ENCODE results near the gene TRIM8. TPM values are rescaled to one million over a fixed set of nuclear protein-coding genes. Genes with fewer than 3 reads are reported as not detected.

Gene TRIM8
- total RNA-seq, 1 experiment from 2014 or later: 61.4 TPM

GRCh38 chr10:102635377-102635776 is 8.9 kb upstream of the TRIM8 start:
- intact Hi-C loops (cut with micrococcal nuclease): no loop called here
- POLR2A ChIA-PET (ENCODE audit: unreplicated experiment): no interaction called here
- CTCF ChIA-PET: no interaction called here
- Histone ChIP-seq H3K9me2 (replicated peaks; ENCODE audit: low read length) (no peaks in the 10 kb centered on the region), H3K4me3 (ENCODE audit: low read length) (no peak overlapping the region), H3K4me2 (ENCODE audit: low read length) (no peak overlapping the region), H3K27me3 (ENCODE audit: low read length) (no peaks in the 10 kb centered on the region), H3K9me3 (ENCODE audit: low read length) (no peaks in the 10 kb centered on the region), H3K36me3 (ENCODE audit: low read depth, low read length) (no peaks in the 10 kb centered on the region), H3K79me2 (ENCODE audit: low read length) (no peaks in the 10 kb centered on the region), H3K9ac (ENCODE audit: low read length) (no peak overlapping the region), H4K20me1 (ENCODE audit: low read length) (no peaks in the 10 kb centered on the region), H2AFZ (ENCODE audit: low read length) (no peak overlapping the region), H3K27ac (ENCODE audit: low read length) (no peak overlapping the region), H3F3A (ENCODE audit: low read length, unreplicated experiment) (no peaks in the 10 kb centered on the region), H3K4me1 (ENCODE audit: insufficient read depth, low read length) (peaks cover 37% of the 10 kb centered on the region)
- BruUV-seq (replicated peaks): no TSS peak
- no peak for ATAC-seq
- TF ChIP-seq EZH2 (IDR thresholded peaks at IDR 0.05; ENCODE audit: low read length, unreplicated experiment) (no peak), CTCF (conservative IDR thresholded peaks at IDR 0.05; ENCODE audit: low read depth, low read length) (no peak), EZH2phosphoT487 (IDR thresholded peaks at IDR 0.05; ENCODE audit: borderline replicate concordance, low read length) (no peak)
- DNase-seq: no peak

GRCh38 chr10:102639537-102639936 is 4.7 kb upstream of the TRIM8 start:
- no TSS peak for BruUV-seq (replicated peaks)
- no peak overlapping the region for H3K4me2 ChIP-seq (ENCODE audit: low read length)
- no peak overlapping the region for H3K4me3 ChIP-seq (ENCODE audit: low read length)
- no peaks in the 10 kb centered on the region for H3F3A ChIP-seq (ENCODE audit: low read length, unreplicated experiment)
- DNase-seq: no peak
- H3K9me2 ChIP-seq (replicated peaks; ENCODE audit: low read length): no peaks in the 10 kb centered on the region
- ChIA-PET CTCF (no interaction called here), POLR2A (ENCODE audit: unreplicated experiment) (no interaction called here)
- no peaks in the 10 kb centered on the region for H3K9me3 ChIP-seq (ENCODE audit: low read length)
- H3K4me1 ChIP-seq (ENCODE audit: insufficient read depth, low read length): peaks cover 10% of the 10 kb centered on the region
- H3K27me3 ChIP-seq (ENCODE audit: low read length): no peaks in the 10 kb centered on the region
- H4K20me1 ChIP-seq (ENCODE audit: low read length): no peaks in the 10 kb centered on the region
- no peak overlapping the region for H3K27ac ChIP-seq (ENCODE audit: low read length)
- no peak overlapping the region for H3K9ac ChIP-seq (ENCODE audit: low read length)
- TF ChIP-seq CTCF (conservative IDR thresholded peaks at IDR 0.05; ENCODE audit: low read depth, low read length) (no peak), EZH2 (IDR thresholded peaks at IDR 0.05; ENCODE audit: low read length, unreplicated experiment) (no peak), EZH2phosphoT487 (IDR thresholded peaks at IDR 0.05; ENCODE audit: borderline replicate concordance, low read length) (no peak)
- no peak overlapping the region for H2AFZ ChIP-seq (ENCODE audit: low read length)
- ATAC-seq: no peak
- no peaks in the 10 kb centered on the region for H3K36me3 ChIP-seq (ENCODE audit: low read depth, low read length)
- intact Hi-C loops (cut with micrococcal nuclease): no loop called here
- H3K79me2 ChIP-seq (ENCODE audit: low read length): peaks cover 12% of the 10 kb centered on the region

- Histone ChIP-seq H3K4me3 (ENCODE audit: low read length) (peak overlapping the region; percentile 92), H3K4me1 (ENCODE audit: insufficient read depth, low read length) (no peaks in the 10 kb centered on the region; the same call in 1 of the 2 replicates), H3K27me3 (ENCODE audit: low read length) (no peaks in the 10 kb centered on the region), H3K36me3 (ENCODE audit: low read depth, low read length) (no peaks in the 10 kb centered on the region), H3K4me2 (ENCODE audit: low read length) (peak overlapping the region; percentile 97), H3F3A (ENCODE audit: low read length, unreplicated experiment) (no peaks in the 10 kb centered on the region), H4K20me1 (ENCODE audit: low read length) (no peaks in the 10 kb centered on the region), H3K9me3 (ENCODE audit: low read length) (no peaks in the 10 kb centered on the region), H3K79me2 (ENCODE audit: low read length) (peaks cover 25% of the 10 kb centered on the region), H3K9ac (ENCODE audit: low read length) (peak overlapping the region; percentile 72; the same call in 1 of the 2 replicates), H3K9me2 (replicated peaks; ENCODE audit: low read length) (no peaks in the 10 kb centered on the region), H2AFZ (ENCODE audit: low read length) (peak overlapping the region; percentile 100), H3K27ac (ENCODE audit: low read length) (peak overlapping the region; percentile 37; the same call in 1 of the 2 replicates)
- BruUV-seq (replicated peaks): no TSS peak
- intact Hi-C loops (cut with micrococcal nuclease): loop anchor here (10.0 kb wide), 1 partner anchor 47 kb away; no protein-coding TSS in a partner anchor
- DNase-seq (no peak), ATAC-seq (no peak)
- TF ChIP-seq EZH2 (IDR thresholded peaks at IDR 0.05; ENCODE audit: low read length, unreplicated experiment): no peak
- no peak for TF ChIP-seq CTCF (conservative IDR thresholded peaks at IDR 0.05; ENCODE audit: low read depth, low read length)
- TF ChIP-seq EZH2phosphoT487 (IDR thresholded peaks at IDR 0.05; ENCODE audit: borderline replicate concordance, low read length): no peak
- CTCF ChIA-PET: interaction anchor here (0.5 kb wide), 1 partner anchor 20 kb away, joined by 7 read pairs; no protein-coding TSS in a partner anchor
- POLR2A ChIA-PET (ENCODE audit: unreplicated experiment): interaction anchor here (0.6 kb wide), 1 partner anchor 9 kb away, joined by 4 read pairs; no protein-coding TSS in a partner anchor
Measured at GRCh38 chr10:102641402-102641801, 2.9 kb upstream of the TRIM8 start.

All from PC-3 (cell line).